HG02973 (cell line): ENCODE measurements around the gene ANKRD40.
"Not testable (repeated sequence)": the region's sequence is repeated elsewhere in the genome, so short reads cannot be mapped to it uniquely, and the experiment has no call there.

Experiments used
- ATAC-seq: cut with Tn5 transposase; IDR thresholded peaks from one replicate; pipeline ENCODE4 v1.9.1; 2021; ENCODE audit warnings: moderate library complexity; ENCODE audit not compliant: unreplicated experiment

Gene ANKRD40

GRCh38 chr17:50687200-50688066 is 20.3 kb downstream of the ANKRD40 start:
- ATAC-seq: no peak

GRCh38 chr17:50686494-50687199 is 21.1 kb downstream of the ANKRD40 start:
- no peak for ATAC-seq

DNA sequence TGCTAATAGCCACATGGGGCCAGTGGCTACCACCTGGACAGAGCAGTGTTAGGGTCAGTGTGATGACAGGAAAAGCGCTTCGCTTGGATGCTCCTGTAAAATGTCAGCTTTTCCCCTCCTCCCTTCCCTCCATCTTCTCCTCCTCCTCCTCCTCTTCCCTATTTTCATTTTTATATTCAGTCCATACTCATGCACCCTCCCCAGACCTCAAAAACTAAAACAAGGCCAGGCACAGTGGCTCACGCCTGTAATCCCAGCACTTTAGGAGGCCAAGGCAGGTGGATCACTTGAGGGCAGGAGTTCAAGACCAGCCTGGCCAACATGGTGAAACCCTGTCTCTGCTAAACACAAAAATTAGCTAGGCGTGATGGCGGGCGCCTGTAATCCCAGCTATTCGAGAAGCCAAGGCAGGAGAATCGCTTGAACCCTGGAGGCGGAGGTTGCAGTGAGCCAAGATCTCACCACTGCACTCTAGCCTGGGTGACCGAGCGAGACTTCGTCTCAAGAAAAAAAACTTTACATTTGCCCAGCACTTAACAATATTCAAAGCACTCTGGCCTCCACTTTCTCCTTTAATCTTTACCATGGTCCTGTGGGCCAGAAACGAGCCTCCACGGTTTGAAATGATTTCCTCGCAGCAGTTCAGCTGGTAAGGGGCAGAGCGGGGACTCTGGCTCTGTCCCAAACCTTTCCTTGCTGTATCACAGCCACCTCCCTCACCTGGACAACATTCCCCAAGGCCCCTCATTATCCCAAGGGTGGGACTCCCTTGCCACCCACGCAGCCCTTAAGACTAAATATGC is 21.8 kb downstream of the ANKRD40 start:
- no peak for ATAC-seq

DNA sequence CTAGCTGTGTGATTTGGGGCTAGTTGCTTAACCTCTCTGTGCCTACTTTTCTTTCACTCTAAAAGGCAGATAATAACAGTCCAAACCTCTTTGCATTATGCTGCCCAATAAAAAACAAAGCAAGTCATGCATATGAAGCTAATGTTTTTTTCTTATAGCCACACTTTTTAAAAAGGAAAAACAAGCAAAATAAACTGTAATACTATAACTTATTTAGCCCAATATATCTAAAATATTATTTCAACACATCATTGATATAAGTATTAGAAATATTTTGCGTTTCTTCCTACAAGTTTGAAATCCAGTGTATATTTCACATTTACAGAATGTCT is 22.4 kb downstream of the ANKRD40 start:
- no peak for ATAC-seq

GRCh38 chr17:50684612-50685333 is 22.9 kb downstream of the ANKRD40 start:
- no peak for ATAC-seq

GRCh38 chr17:50684288-50684611 is 23.5 kb downstream of the ANKRD40 start:
- ATAC-seq: no peak

DNA sequence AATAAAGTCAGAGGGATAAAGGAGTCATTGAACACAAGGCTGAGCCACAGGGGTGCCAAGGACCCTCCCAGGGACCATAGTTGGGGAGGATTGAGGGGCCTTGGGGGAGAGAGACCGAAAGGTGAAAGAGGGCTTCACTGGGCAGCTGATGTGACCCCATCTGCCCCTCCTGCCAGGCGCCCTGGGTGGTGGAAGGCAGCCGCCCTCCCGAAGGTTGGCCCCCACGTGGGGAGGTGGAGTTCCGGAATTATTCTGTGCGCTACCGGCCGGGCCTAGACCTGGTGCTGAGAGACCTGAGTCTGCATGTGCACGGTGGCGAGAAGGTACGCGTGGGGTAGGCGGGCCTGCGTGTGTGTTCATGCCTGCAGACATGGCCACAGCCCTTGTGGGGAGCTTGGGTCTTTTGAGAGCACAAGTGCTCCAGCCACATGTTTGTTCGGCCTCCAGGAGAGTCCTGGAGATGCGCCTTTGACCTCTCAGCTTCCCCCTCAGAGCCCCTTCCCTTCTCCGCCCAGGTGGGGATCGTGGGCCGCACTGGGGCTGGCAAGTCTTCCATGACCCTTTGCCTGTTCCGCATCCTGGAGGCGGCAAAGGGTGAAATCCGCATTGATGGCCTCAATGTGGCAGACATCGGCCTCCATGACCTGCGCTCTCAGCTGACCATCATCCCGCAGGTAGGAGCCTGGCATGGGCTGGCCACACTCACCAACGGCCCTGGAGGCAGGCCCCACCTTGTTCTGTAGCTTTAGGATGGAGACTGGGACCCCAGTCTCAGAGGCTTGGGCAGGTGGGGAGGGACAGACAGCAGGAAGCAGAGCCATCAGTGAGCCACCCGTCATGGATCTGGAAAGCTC is 24.1 kb downstream of the ANKRD40 start:
- ATAC-seq: no peak

GRCh38 chr17:50682938-50683337 is 24.8 kb downstream of the ANKRD40 start:
- no peak for ATAC-seq

DNA sequence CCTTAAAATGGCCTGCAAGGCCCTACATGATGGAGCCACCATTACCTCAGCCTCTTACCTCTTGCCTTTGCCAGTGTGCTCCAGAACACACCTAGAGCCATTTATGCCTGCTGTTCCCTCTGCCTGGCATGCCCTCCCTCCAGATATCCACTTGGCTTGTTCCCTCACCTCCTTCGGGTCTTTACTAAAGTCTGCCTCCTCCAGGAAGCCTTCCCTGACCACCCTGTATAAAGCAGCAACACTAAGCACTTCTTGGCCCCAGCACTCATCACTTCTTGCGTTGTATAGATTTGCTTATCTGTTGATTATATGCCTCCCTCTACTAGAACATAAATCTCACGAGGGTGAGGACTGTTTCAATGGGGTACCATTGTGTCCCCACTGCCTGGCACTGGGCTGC is 25.3 kb downstream of the ANKRD40 start:
- ATAC-seq: no peak

- ATAC-seq: no peak
Observed at GRCh38 chr17:50681263-50682200, 26.2 kb downstream of the ANKRD40 start.

- ATAC-seq: not testable (repeated sequence)
Observed at GRCh38 chr17:50680543-50681262, 27.0 kb downstream of the ANKRD40 start.

GRCh38 chr17:50680126-50680525 is 27.6 kb downstream of the ANKRD40 start:
- ATAC-seq: no peak

DNA sequence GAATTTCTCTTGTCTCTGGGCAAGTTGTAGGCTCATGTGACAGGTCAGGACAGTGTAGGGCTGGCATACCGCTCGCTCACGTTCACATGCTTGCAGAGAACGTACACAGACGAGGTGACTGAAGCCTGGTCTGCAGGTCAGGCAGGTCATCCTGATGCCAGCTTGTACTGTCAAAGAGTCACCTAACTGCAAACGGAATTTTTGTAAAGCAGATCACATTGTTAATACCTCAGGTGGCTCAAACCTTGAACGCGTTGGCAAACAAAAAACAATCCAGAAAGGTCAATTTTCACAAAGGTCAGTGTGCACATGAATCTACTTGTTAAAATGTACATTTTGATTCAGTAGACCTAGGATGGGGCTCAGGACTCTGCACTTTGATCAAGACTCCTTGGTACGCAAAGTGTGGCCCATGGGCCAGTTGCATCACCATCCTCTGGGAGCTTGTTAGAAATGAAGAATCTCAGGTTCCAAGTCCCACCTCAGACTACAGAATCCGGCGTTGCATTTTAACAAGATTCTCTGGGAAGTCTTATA is 28.6 kb downstream of the ANKRD40 start:
- no peak for ATAC-seq

GRCh38 chr17:50677851-50678375 is 29.8 kb downstream of the ANKRD40 start:
- ATAC-seq: no peak

DNA sequence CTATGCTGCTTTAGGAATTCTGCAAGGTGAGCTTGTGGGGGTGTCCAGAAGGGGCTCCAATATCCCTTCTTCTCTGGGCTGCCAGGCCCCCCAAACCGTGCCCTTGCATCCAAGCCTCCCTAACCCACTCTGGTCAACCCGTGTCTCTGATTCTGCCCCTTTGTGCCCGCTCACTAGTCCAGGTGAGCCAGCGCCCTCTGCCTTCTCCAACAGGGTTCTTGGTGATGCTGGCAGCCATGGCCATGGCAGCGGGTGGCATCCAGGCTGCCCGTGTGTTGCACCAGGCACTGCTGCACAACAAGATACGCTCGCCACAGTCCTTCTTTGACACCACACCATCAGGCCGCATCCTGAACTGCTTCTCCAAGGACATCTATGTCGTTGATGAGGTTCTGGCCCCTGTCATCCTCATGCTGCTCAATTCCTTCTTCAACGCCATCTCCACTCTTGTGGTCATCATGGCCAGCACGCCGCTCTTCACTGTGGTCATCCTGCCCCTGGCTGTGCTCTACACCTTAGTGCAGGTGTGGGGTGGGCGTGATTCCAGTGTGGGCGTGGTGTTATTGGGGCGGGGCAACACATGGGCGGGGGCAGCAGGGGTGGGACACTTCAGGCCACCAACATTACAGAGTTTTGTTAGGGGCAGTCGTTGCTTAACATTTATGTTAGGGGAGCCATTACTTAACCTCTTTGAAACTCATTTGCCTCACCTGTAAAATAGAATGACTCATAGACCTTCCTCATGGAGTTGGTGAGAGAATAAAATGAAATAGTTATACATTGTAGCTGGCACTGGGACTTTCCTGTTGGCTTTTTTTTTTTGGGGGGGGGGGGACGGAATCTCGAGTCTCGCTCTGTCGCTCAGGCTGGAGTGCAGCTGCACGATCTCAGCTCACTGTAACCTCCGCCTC is 31.4 kb downstream of the ANKRD40 start:
- ATAC-seq: no peak

DNA sequence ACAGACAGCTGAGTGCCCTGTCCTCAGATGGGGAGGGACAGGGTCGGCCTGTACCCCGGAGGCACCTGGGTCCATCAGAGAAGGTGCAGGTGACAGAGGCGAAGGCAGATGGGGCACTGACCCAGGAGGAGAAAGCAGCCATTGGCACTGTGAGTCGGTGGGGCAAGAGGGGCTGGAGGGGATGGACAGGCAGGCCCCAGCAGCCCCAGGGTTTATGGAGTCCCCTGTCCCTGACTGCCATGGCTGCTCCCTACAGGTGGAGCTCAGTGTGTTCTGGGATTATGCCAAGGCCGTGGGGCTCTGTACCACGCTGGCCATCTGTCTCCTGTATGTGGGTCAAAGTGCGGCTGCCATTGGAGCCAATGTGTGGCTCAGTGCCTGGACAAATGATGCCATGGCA is 32.1 kb downstream of the ANKRD40 start:
- no peak for ATAC-seq

DNA sequence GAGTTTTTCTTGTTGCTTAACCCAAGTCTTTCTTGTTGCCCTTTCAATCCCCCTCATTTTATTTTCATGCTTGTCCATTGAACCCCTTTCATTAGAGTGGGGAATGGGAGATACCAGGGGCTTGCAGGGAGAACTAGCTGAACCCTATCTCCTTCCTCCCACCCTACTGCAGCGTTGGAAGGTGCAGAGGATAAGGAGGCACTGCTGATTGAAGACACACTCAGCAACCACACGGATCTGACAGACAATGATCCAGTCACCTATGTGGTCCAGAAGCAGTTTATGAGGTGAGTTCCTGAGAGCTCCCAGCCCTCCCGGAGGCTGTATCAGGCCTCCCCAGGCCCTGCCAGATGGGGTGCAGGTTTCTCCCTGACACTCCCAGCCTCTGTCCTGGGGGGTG is 32.5 kb downstream of the ANKRD40 start:
- no peak for ATAC-seq
